Endothelial cell of umbilical vein (primary cell): ENCODE results near the gene NXF1. TPM values are rescaled to one million over a fixed set of nuclear protein-coding genes. Genes with fewer than 3 reads are reported as not detected.

ENCODE experiments used
- BruUV-seq: library from RNA; stranded (reverse); fragments of 400-500 nt; replicated peaks from 2 replicates; lab custom pipeline; 2021; lab: Mats Ljungman, UMichigan
- CTCF ChIA-PET: fragments of 300-600, 350-600 bp; sonication (Branson Sonifier 250); formaldehyde crosslinking; loops from one replicate; lab custom pipeline; 2021; ENCODE audit warnings: antibody characterized with exemption, inconsistent platforms; lab: Charles Lee
- POLR2A ChIA-PET: fragments of 300-600, 350-600 bp; sonication (Branson Sonifier 250); formaldehyde crosslinking; loops from one replicate; lab custom pipeline; 2021; ENCODE audit warnings: antibody characterized with exemption, inconsistent platforms; lab: Charles Lee
- DNase-seq: peaks from one replicate; pipeline ENCODE4 v3.0.0-alpha.2; 2011; ENCODE audit warnings: low read depth, low spot score
- FAIRE-seq: peaks from 2 replicates; lab custom pipeline; 2011; peaks lifted over from hg19 to GRCh38; lab: Jason Lieb, UNC
- H2AFZ ChIP-seq: 2 replicates; pipeline ENCODE4 v1.6.0; 2012; ENCODE audit warnings: low read depth, low read length, control low read depth, inconsistent platforms
- H3K27ac ChIP-seq: 2 replicates; pipeline ENCODE4 v1.5.1; 2011; ENCODE audit warnings: low read depth, mild to moderate bottlenecking, control low read depth, low read length, moderate library complexity; ENCODE audit not compliant: insufficient read depth
- H3K27me3 ChIP-seq, 2 experiments: 2 replicates each; pipeline versions ENCODE4 v1.6.0 to v1.6.1; 2011; ENCODE audit warnings: low read length in 2 of 2, mixed read lengths in 1 of 2; ENCODE audit not compliant: control insufficient read depth in 2 of 2, insufficient read depth in 2 of 2
- H3K36me3 ChIP-seq, 2 experiments: 2 replicates in 1 of 2; 3 replicates in 1 of 2; pipeline ENCODE4 v1.5.1; 2011; ENCODE audit warnings: low read length in 2 of 2, mild to moderate bottlenecking in 1 of 2, moderate library complexity in 1 of 2; ENCODE audit not compliant: control insufficient read depth in 2 of 2, insufficient read depth in 2 of 2; ENCODE audit errors: extremely low read depth in 1 of 2
- H3K4me1 ChIP-seq: 3 replicates; pipeline ENCODE4 v1.5.1; 2011; ENCODE audit warnings: mild to moderate bottlenecking, low read length; ENCODE audit not compliant: control insufficient read depth, insufficient read depth; ENCODE audit errors: extremely low read depth
- H3K4me2 ChIP-seq: 2 replicates; pipeline ENCODE4 v1.6.1; 2011; ENCODE audit warnings: low read length, control low read depth, mixed read lengths; ENCODE audit not compliant: insufficient read depth
- H3K4me3 ChIP-seq, 3 experiments: fragments of 200-600 bp in 1 of 3; sonication (generic), shearing (Covaris generic) in 1 of 3; replicated peaks in 1 of 3; 2 replicates each; pipeline ENCODE4 v1.5.1; 2011 to 2016; ENCODE audit warnings: control low read depth in 3 of 3, low read length in 3 of 3, mild to moderate bottlenecking in 2 of 3, inconsistent platforms in 1 of 3, low read depth in 1 of 3, moderate library complexity in 1 of 3; ENCODE audit not compliant: insufficient read depth in 1 of 3
- H3K79me2 ChIP-seq: 2 replicates; pipeline ENCODE4 v1.6.0; 2012; ENCODE audit warnings: low read length, inconsistent platforms; ENCODE audit not compliant: control insufficient read depth, insufficient read depth
- H3K9ac ChIP-seq: replicated peaks from 2 replicates; pipeline ENCODE3; 2011; ENCODE audit warnings: low read length, control low read depth; ENCODE audit not compliant: insufficient read depth; ENCODE audit errors: extremely low read depth
- H3K9me1 ChIP-seq: replicated peaks from 3 replicates; pipeline ENCODE4 v1.6.0; 2011; ENCODE audit warnings: mild to moderate bottlenecking, low read length; ENCODE audit not compliant: control insufficient read depth, insufficient read depth; ENCODE audit errors: extremely low read depth
- H3K9me3 ChIP-seq: replicated peaks from 2 replicates; pipeline ENCODE4 v1.5.1; 2012; ENCODE audit warnings: low read length, inconsistent platforms; ENCODE audit not compliant: control insufficient read depth, insufficient read depth
- H4K20me1 ChIP-seq: replicated peaks from 2 replicates; pipeline ENCODE3; 2011; ENCODE audit warnings: mild to moderate bottlenecking, low read length; ENCODE audit not compliant: control insufficient read depth, insufficient read depth; ENCODE audit errors: extremely low read depth
- CTCF ChIP-seq, 2 donors: IDR thresholded peaks; 1 replicate in 1 of 2; 2 replicates in 1 of 2; pipeline ENCODE4 v1.5.1; 2011; ENCODE audit warnings: low read length in 2 of 2, mild to moderate bottlenecking in 2 of 2, moderate library complexity in 2 of 2, control low read depth in 1 of 2, inconsistent platforms in 1 of 2, low read depth in 1 of 2; ENCODE audit not compliant: insufficient read depth in 1 of 2; ENCODE audit errors: extremely low read depth in 1 of 2
- EZH2 ChIP-seq: IDR thresholded peaks from 2 replicates; pipeline ENCODE4 v1.6.1; 2012; ENCODE audit warnings: borderline replicate concordance, low read depth, mild to moderate bottlenecking, moderate library complexity, low read length, inconsistent platforms; ENCODE audit not compliant: severe bottlenecking
- FOS ChIP-seq: IDR thresholded peaks from 2 replicates; pipeline ENCODE4 v1.6.1; 2011; ENCODE audit warnings: mild to moderate bottlenecking, low read length, moderate library complexity, borderline replicate concordance; ENCODE audit not compliant: insufficient read depth
- GATA2 ChIP-seq: IDR thresholded peaks from 2 replicates; pipeline ENCODE4 v1.7.0; 2011; ENCODE audit warnings: low read depth, mild to moderate bottlenecking, moderate library complexity, mixed read lengths, low read length; ENCODE audit not compliant: insufficient read length, insufficient read depth
- JUN ChIP-seq: IDR thresholded peaks from 2 replicates; pipeline ENCODE4 v1.6.1; 2011; ENCODE audit warnings: borderline replicate concordance, low read depth; ENCODE audit not compliant: insufficient read length, insufficient read depth
- MAX ChIP-seq: IDR thresholded peaks from 2 replicates; pipeline ENCODE4 v1.6.1; 2011; ENCODE audit not compliant: insufficient read depth, insufficient read length
- MYC ChIP-seq: IDR thresholded peaks from one replicate; pipeline ENCODE4 v1.6.1; 2011; ENCODE audit warnings: mild to moderate bottlenecking, low read depth, low read length
- POLR2A ChIP-seq: IDR thresholded peaks from 2 replicates; pipeline ENCODE4 v1.6.1; 2012; ENCODE audit warnings: low read depth, mild to moderate bottlenecking, control low read depth, low read length
- POLR2AphosphoS5 ChIP-seq: IDR thresholded peaks from 2 replicates; pipeline ENCODE4 v1.6.1; 2012; ENCODE audit warnings: low read depth, mild to moderate bottlenecking, control low read depth, low read length, moderate library complexity; ENCODE audit not compliant: insufficient read depth
- dilution Hi-C: fragments of 300-500 bp; cut with MboI; formaldehyde crosslinking; loops from one replicate; pipeline ENCODE4 v1.15.0; 2019; ENCODE audit warnings: low sequenced_read_pairs; ENCODE audit not compliant: extremely low pct_ligation_motif_present
- intact Hi-C: fragments of 100-400 bp; cut with micrococcal nuclease; formaldehyde crosslinking; loops from one replicate; pipeline ENCODE4 v1.10.0; 2022
- polyA plus RNA-seq, 4 experiments: library from polyadenylated mRNA; depleted of rRNA in 3 of 4; stranded (reverse) in 3 of 4; unstranded in 1 of 4; fragments of >200 nt; gene quantifications; 2 replicates each; pipeline versions ENCODE4 v1.2.1 to v1.2.3, GENCODE V29; 2011 to 2012; ENCODE audit warnings: missing spikeins in 1 of 4
- total RNA-seq: library from RNA; stranded (reverse); gene quantifications from 2 replicates; pipeline ENCODE4 v1.2.3, GENCODE V29; 2021

NXF1 gene
- total and polyA plus RNA-seq, 2 donors (not counting 3 experiments of a cell fraction or from before 2014, with no cell fraction given): 74.4 to 101 TPM

- Histone ChIP-seq H3K79me2 (peaks cover 11% of the 10 kb centered on the region), H2AFZ (no peak overlapping the region), H3K4me1 (peaks cover 10% of the 10 kb centered on the region), H4K20me1 (no peaks in the 10 kb centered on the region), H3K9me3 (no peaks in the 10 kb centered on the region), H3K36me3 (no peaks in the 10 kb centered on the region), H3K27me3 (no peaks in the 10 kb centered on the region), H3K9me1 (no peaks in the 10 kb centered on the region), H3K4me2 (no peak overlapping the region), H3K27ac (no peak overlapping the region), H3K4me3 (no peak overlapping the region), H3K9ac (no peak overlapping the region)
- POLR2A ChIA-PET: no interaction called here
- BruUV-seq: no TSS peak
- dilution Hi-C loops (no loop called here), intact Hi-C loops (no loop called here)
- no peak for DNase-seq
- TF ChIP-seq JUN (no peak), GATA2 (no peak), POLR2AphosphoS5 (no peak), CTCF (IDR thresholded peaks at IDR 0.05; ENCODE audit: extremely low read depth in 1 of 2, insufficient read depth in 1 of 2, low read depth in 1 of 2, low read length in 2 of 2) (no peak), FOS (no peak), MAX (no peak), EZH2 (no peak), MYC (no peak), POLR2A (no peak)
- CTCF ChIA-PET: interaction anchor here (1.3 to 1.6 kb wide), 2 partner anchors 13 to 29 kb away, joined by 4 to 5 read pairs; partner anchors contain the start of genes TAF6L and TMEM179B
- FAIRE-seq: no peak
These were observed 47.1 kb downstream of the NXF1 start for GRCh38 chr11:62757846-62758788.
